HG02610 (cell line): ENCODE results near the gene TMEM184A.

ENCODE experiments used
- ATAC-seq: cut with Tn5 transposase; IDR thresholded peaks from one replicate; pipeline ENCODE4 v1.9.1; 2021; ENCODE audit warnings: mild to moderate bottlenecking, moderate library complexity; ENCODE audit not compliant: unreplicated experiment

Gene TMEM184A

GRCh38 chr7:1569016-1569415, 13.0 kb upstream of the TMEM184A start:
- no peak for ATAC-seq

GRCh38 chr7:1567896-1568510, 12.0 kb upstream of the TMEM184A start:
- no peak for ATAC-seq

- ATAC-seq = no peak
Measured at GRCh38 chr7:1567049-1567771, 11.2 kb upstream of the TMEM184A start.

DNA sequence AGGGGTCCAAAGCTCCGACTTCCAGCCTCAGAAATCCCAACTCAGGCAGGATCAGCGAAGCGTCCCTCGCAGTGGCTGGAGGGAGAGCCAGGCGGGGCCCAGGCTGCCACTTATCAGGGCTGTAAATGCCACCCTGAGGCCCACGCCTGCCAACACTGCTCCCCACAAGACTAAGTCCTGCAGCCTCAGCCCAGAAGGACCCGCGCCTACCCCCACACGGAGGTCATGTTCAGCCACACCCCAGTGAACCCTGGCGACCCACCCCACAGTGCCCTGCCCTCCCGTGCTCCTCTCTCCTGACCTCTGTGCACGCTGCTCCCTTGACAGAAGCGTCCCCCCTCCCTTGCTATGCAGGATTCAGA, 10.7 kb upstream of the TMEM184A start:
- no peak for ATAC-seq

GRCh38 chr7:1564603-1565022, 8.6 kb upstream of the TMEM184A start:
- no peak for ATAC-seq

GRCh38 chr7:1563981-1564602, 8.1 kb upstream of the TMEM184A start:
- ATAC-seq = no peak

- ATAC-seq = no peak
Measured at GRCh38 chr7:1562597-1563051, 6.6 kb upstream of the TMEM184A start.

- ATAC-seq = no peak
Measured at GRCh38 chr7:1562116-1562515, 6.1 kb upstream of the TMEM184A start.

GRCh38 chr7:1561036-1561940, 5.3 kb upstream of the TMEM184A start:
- ATAC-seq = no peak

DNA sequence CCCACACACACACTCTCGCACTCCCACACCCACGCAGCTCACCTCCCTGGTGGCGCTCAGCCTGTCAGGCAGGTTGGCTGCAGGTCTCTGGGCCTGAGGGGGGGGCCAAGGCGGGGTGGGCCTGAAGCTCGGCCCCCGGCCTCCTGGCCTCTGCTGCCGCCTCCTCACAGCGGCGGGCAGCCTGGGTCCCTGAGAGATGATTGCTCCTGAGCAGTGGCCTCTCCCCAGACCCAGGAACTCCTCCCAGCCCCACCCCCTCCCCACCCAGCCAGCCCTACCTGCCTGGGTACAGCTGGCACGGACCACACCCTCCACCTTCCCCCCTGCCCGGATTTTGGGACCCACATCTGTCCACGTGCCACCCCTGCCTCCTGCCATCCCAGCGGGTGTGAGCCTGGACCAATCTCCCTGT, 4.6 kb upstream of the TMEM184A start:
- no peak for ATAC-seq

GRCh38 chr7:1559626-1560590, 3.9 kb upstream of the TMEM184A start:
- ATAC-seq = no peak

- ATAC-seq = no peak
Measured at GRCh38 chr7:1558841-1559625, 3.0 kb upstream of the TMEM184A start.

DNA sequence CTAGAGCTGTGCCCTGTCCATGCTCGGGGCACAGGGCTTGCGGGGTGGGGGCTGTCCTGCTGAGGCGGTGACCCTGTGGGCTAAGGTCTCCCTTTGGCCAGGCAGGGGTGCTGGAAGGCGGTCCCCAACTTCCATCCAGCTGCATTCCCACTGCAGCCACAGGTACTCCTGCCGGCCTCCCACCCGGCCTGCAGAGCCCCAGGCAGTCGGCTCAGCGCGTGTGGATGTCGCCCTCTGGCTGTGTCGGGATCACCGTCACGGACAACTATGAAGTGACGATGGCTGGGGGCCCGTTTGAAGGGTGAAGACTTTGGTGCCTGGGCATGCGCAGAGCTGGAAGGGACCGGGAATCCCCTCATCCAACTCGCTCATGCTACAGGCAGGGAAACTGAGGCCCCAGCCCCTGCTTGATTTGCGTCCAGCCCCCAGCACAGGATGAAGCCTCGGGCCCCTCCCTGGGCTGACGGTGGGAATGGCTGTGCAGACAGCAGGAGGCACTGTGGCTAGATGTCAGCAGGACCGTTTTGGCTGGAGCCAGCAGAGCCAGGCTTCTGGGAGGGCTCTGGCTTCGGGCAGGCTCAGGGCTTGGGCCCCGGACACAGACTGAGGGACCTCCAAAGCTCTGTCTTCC, 2.3 kb upstream of the TMEM184A start:
- no peak for ATAC-seq

- ATAC-seq = no peak
Measured at GRCh38 chr7:1557771-1558170, 1.8 kb upstream of the TMEM184A start.

- no peak for ATAC-seq
Measured at GRCh38 chr7:1557006-1557405, 1.0 kb upstream of the TMEM184A start.

DNA sequence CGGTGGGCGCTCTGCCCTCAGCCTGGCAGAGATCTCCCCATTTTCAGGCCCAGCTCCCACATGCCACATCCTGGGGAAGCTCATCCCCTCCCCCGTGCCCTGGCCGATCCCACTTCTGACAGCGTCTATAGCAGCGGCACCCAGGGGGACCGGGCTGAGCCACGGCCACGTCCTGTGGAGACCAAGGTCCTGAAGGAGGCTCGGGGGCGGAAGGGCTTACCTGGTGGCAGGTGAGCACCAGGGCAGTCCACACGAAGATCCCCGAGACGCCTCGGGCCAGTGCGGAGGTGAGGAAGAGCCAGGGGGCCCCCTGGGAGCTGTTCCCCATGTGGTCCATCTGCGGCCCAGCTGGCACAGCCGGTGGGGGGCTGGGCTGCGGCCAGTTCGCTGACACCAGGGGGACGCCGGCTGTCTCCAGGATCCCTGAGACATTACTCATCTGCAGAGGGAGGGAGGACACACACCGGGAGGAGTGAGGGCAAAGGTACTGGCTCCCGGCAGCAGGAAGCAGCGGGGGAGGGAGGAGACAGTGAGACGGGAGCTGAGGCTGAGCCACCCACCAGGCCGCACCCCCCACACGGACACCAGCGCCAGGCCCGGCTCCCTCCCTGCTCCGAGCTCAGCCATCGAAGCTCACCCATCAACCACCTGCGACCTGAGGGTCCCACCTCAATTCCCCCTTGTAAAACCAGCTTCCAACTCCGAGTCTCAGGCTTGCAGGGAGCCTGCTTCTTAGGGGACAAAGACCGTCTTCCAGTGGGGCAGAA, 776 bp downstream of the TMEM184A start:
- no peak for ATAC-seq

GRCh38 chr7:1554333-1555045, 1.5 kb downstream of the TMEM184A start:
- ATAC-seq = no peak
